H1 (cell line): ENCODE results near the gene EIF4E3. TPM values are rescaled to one million over a fixed set of nuclear protein-coding genes. Genes with fewer than 3 reads are reported as not detected.

Source experiments
- BCL11A ChIP-seq, 2 experiments: IDR thresholded peaks; one replicate each; pipeline ENCODE4 v1.6.1; 2011; ENCODE audit warnings: low read depth in 2 of 2, low read length in 2 of 2, mild to moderate bottlenecking in 2 of 2
- MAX ChIP-seq: IDR thresholded peaks from 2 replicates; pipeline ENCODE4 v1.6.1; 2012; ENCODE audit warnings: inconsistent platforms
- NRF1 ChIP-seq: IDR thresholded peaks from 2 replicates; pipeline ENCODE4 v1.6.1; 2011; ENCODE audit warnings: mild to moderate bottlenecking, low read depth, low read length, improper control_type of control experiment
- SP4 ChIP-seq: IDR thresholded peaks from 2 replicates; pipeline ENCODE4 v1.6.1; 2012; ENCODE audit warnings: low read length, inconsistent platforms
- polyA plus RNA-seq, 7 experiments: library from polyadenylated mRNA; depleted of rRNA in 3 of 7; stranded (reverse) in 5 of 7; unstranded in 2 of 7; fragments of >200 nt in 5 of 7; fragments of 200-250 nt in 2 of 7; gene quantifications; 1 replicate in 5 of 7; 2 replicates in 1 of 7; 4 replicates in 1 of 7; pipeline versions ENCODE4 v1.2.1 to v1.2.3, GENCODE V29; 2011 to 2013; ENCODE audit warnings: missing spikeins in 2 of 7, mixed read lengths in 2 of 7
- total RNA-seq: library from RNA; stranded (reverse); fragmentation: NEBNext Ultra II Directional; extraction: Animal tissue kit (Norgen Biotek cat#: 25700); gene quantifications from 2 replicates; pipeline ENCODE4 v1.2.1, GENCODE V29; 2021

Gene EIF4E3
- total and polyA plus RNA-seq, 2 of the 8 experiments (the other 6 are each of a cell fraction or from before 2014, with no cell fraction given), result 5.2 to 17.0 TPM

- TF ChIP-seq NRF1 (no peak), MAX (no peak), SP4 (no peak), BCL11A (IDR thresholded peaks at IDR 0.05; ENCODE audit: low read depth in 2 of 2, low read length in 2 of 2) (no peak)
Observed at GRCh38 chr3:71652781-71653413, 72.3 kb downstream of the EIF4E3 start (continued).
